Measurements from ENCODE around the gene PRKCG. TPM values are rescaled to one million over a fixed set of nuclear protein-coding genes. Genes with fewer than 3 reads are reported as not detected.

Gene PRKCG
- total RNA-seq, result not detected in 2 replicates

GRCh38 chr19:53881482-53882390, at the start of gene PRKCG:
TSS of gene PRKCG (plus strand) at chr19:53882197. CDS start at chr19:53882495, 298 bp downstream.

GRCh38 chr19:53867225-53868090, 14.5 kb upstream of the PRKCG start, which contains the start of gene MYADM:
TSS of gene MYADM (plus strand) at chr19:53867883. CDS start at chr19:53873530, 5,647 bp downstream.

GRCh38 chr19:53908935-53909415, 27.0 kb downstream of the PRKCG start, which contains the start of gene CACNG7:
TSS of gene CACNG7 (plus strand) at chr19:53909278. CDS start at chr19:53912832, 3,554 bp downstream.

Other genes with a start within 250 kb of the PRKCG start
- not detected in 2 replicates for gene NLRP12, start 57.9 kb upstream of the PRKCG start, total RNA-seq
- 60.9 and 66.4 TPM in 2 replicates for gene MYADM, start 14.3 kb upstream of the PRKCG start, total RNA-seq
- 0.17 and 0.74 TPM in 2 replicates for gene CACNG7, start 27.1 kb downstream of the PRKCG start, total RNA-seq
- under 0.01 TPM in 1 of 2 replicates, not detected in the other for gene CACNG8, start 80.7 kb downstream of the PRKCG start, total RNA-seq
- not detected in 2 replicates for gene CACNG6, start 109.4 kb downstream of the PRKCG start, total RNA-seq
- not detected in 2 replicates for gene VSTM1, start 181.7 kb downstream of the PRKCG start, total RNA-seq
- gene TARM1, start 199.2 kb downstream of the PRKCG start, total RNA-seq, result not detected in 2 replicates
- gene OSCAR, start 218.6 kb downstream of the PRKCG start, total RNA-seq, result under 0.01 TPM in 1 of 2 replicates, not detected in the other
- 35.5 and 59.8 TPM in 2 replicates for gene NDUFA3, start 220.7 kb downstream of the PRKCG start, total RNA-seq
- 21.9 and 22.0 TPM in 2 replicates for gene TFPT, start 233.5 kb downstream of the PRKCG start, total RNA-seq
- 72.0 and 83.4 TPM in 2 replicates for gene PRPF31, start 233.6 kb downstream of the PRKCG start, total RNA-seq

Data from bronchus fibroblast of lung (primary cell).